AG10803 (cell line): ENCODE measurements around the gene ZNF485.
A peak's percentile ranks its signal among the peaks of the same experiment; 100 is the strongest.

ENCODE experiments used
- DNase-seq: peaks from one replicate; pipeline ENCODE4 v3.0.0; 2010; ENCODE audit warnings: low read depth
- H3K4me3 ChIP-seq: 2 replicates; pipeline ENCODE4 v1.5.1; 2011; ENCODE audit warnings: mild to moderate bottlenecking, low read length, control low read depth
- CTCF ChIP-seq: conservative IDR thresholded peaks from 2 replicates; pipeline ENCODE4 v1.5.1; 2011; ENCODE audit warnings: mild to moderate bottlenecking, low read length, control low read depth, inconsistent platforms

Gene ZNF485

DNA sequence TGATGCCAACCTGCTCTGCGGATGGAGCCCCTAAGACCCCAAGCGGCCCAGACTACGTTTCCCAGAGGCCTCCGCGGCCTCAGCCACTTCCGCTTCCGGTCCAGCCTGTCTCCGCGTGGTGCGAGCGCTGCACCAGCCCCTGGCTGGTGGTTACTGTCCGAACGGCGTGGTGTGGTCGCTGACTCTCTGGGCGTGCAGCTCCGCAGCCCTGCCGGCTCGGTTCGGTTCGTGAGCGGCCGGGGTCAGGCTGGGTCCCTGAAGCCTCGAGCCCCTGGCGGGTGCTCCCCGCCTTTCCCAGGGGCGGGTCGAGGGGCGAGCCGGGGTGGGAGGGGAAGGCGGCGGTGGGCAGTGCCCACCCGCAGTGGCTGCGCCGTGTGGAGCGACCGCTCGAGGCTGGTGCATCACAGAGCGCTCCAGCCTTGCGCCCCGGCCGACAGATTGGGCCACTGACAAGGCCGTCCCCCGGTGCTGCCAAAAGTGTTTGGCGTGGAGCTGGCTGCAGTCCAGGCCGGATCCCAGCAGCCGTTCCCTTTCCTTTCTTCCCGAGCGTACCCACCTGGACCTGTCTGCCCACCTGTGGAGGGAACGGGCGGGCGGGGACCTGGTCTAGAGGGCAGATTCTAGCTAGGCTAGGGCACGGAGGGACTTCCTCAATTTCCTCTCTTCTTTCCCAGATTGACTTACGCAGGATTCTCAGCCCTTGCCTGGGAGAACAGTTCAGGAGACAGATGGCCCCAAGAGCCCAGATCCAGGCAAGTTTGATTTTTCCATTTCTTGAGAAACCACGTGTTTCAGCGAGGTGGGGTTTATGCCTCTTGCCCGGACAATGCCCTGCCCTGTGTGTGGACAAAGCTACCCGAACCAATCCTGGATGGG is at the start of gene ZNF485:
Gene ZNF485 (plus strand): TSS at position 116 of the 876 bp plus-strand sequence. CDS start 613 bp downstream, at position 729.
- TF ChIP-seq CTCF, result no peak
- H3K4me3 ChIP-seq, result peak within 1 kb of the TSS; percentile 74
- peak; percentile 54 for DNase-seq

DNA sequence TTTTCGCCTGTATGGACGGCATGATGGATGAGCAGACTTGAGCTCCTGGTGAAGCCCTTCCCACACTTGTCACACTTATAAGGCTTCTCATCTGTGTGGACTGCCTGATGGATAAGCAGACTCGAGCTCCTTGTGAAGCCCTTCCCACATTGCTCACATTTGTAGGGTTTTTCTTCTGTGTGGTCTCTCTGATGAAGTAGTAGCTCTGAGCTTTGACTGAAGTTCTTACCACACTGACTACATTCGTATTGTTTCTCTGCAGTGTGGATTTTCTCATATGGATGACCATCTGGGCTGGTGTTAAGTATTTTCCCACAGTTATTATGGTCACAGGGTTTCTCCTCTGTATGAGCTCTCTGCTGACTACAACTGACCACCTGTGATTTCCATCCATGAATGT is 49.0 kb upstream of the ZNF485 start:
- no peak overlapping the region for H3K4me3 ChIP-seq
- TF ChIP-seq CTCF, result no peak
- DNase-seq, result no peak

DNA sequence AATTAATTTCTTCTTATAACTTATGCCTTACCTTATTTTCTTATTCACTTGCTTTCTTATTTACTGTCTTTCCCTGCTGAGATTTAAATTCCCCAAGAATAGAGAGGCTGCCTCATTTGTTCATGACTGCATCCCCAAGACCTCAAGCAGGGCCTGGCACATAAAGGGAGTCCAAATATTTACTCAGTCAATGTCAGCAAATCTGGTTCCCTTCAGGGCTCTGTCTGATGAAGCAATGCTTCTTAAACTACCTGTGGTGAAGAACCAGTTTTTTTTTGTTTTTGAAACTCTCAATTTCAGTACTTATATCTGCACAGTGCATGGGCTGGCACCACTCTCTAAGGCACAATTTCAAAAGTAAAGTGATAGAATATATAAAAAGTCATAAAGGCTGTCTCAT is 36.6 kb upstream of the ZNF485 start:
- no peak overlapping the region for H3K4me3 ChIP-seq
- TF ChIP-seq CTCF, result no peak
- no peak for DNase-seq

GRCh38 chr10:43570971-43571370 is 35.3 kb upstream of the ZNF485 start:
- no peak overlapping the region for H3K4me3 ChIP-seq
- TF ChIP-seq CTCF, result no peak
- no peak for DNase-seq

DNA sequence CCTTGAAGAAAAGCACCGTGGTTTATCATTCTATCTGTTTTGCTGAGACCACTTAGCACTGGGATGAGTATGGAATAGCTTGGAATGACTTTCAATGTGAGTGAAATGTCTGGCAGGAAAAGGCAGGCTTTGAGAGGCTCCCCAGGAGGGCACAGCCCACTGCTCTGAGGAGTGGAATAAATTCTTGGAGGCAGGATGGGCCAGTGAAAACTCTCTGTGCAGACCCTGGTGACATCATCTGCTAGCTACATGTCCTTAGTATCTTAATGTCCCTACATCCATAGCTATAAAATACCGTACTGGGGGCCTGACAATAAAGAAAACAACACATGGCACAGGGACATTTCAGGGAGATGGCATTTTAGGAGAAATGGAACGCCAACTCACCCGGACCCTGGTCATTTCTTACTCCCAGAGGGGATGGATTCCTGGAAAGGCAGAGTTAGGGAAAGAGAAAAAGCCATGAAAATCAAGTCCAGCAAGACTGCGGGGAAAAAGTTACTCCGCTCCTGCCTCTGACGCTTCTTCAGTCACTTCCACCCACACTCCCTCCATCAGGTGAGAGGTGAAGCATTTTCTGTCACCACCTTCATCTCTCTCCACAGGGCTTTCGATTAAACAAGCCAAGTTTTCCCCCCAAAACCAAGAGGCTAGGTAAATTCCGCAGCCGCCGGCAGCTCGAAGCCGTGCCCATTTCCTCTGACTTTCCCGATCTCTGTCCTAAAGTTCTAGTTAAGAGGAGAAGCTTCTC is 32.8 kb upstream of the ZNF485 start:
- TF ChIP-seq CTCF, result no peak
- DNase-seq, result no peak
- H3K4me3 ChIP-seq, result peak overlapping the region; percentile 69

DNA sequence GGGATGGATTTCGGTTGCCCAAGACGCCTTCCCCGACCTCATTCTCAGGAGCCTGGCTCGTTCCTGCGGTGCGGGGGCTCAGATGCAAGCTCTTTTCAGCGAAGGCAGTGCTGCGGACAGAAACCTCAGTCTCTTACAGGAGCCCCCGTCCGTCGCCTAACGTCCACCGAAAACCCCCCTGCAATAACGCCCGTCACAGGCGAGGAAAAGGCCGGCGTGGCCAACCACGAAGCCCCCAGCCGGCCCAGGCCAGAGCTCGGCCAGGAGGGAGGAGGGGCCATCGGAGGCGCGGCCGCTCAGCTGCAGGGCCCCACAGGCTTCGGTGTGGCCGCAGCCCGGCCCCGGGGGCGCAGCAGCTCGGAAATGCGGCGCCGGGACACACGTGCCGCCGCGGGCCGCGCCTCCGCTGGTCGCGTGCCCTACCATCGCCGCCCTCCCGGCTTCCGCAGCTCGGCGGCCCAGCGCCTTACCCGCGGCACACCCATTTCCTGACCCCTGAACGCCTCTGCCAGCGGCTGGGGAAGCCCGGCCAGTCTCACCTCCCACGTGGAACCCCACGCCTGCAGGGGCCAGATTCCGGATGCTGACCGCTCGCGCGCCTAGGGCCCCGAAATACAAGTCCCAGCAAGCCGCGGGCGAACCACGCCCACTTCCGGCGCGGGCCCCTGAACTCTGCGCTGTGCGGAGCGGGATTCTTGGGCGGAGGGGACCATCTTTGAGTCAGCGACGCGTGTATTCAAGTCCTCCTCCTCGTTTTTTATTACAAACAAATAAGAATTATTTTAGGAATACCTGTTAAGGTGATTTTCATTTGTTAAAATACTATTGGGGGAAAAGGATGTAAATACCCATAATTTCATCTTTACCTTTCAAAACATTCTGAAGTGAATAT is 32.0 kb upstream of the ZNF485 start, which contains the start of gene ZNF239:
Gene ZNF239 (minus strand): TSS at position 616 of the 892 bp plus-strand sequence. CDS start 16,537 bp downstream, outside the sequence.
- H3K4me3 ChIP-seq, result peak within 1 kb of the TSS; percentile 69
- peak; percentile 87 for DNase-seq

More for the DNA sequence above, 32.0 kb upstream of the ZNF485 start, which contains the start of gene ZNF239:
- no peak for TF ChIP-seq CTCF
